Parathyroid adenoma (tissue), 2 donors: Measurements from ENCODE around the gene DNM3.

Experiments
- H2AFZ ChIP-seq: fragments of 300-600 bp; sonication (generic); one replicate; pipeline ENCODE4 v1.7.0; 2017; ENCODE audit warnings: antibody characterized with exemption, mild to moderate bottlenecking
- H3K27ac ChIP-seq: fragments of 300-600 bp; sonication (generic); one replicate; pipeline ENCODE4 v1.7.0; 2017
- H3K27me3 ChIP-seq: fragments of 300-600 bp; sonication (generic); one replicate; pipeline ENCODE4 v1.7.0; 2017; ENCODE audit warnings: low read length; ENCODE audit not compliant: control insufficient read depth, insufficient read depth
- H3K36me3 ChIP-seq: fragments of 300-600 bp; sonication (generic); one replicate; pipeline ENCODE4 v1.7.0; 2017; ENCODE audit warnings: low read length; ENCODE audit not compliant: control insufficient read depth, insufficient read depth
- H3K4me1 ChIP-seq: fragments of 300-600 bp; sonication (generic); one replicate; pipeline ENCODE4 v1.7.0; 2017; ENCODE audit warnings: control low read depth
- H3K4me2 ChIP-seq: fragments of 300-600 bp; sonication (generic); one replicate; pipeline ENCODE4 v1.7.0; 2017; ENCODE audit warnings: low read length
- H3K4me3 ChIP-seq: fragments of 300-600 bp; sonication (generic); one replicate; pipeline ENCODE4 v1.7.0; 2017; ENCODE audit warnings: low read depth, low read length
- H3K79me2 ChIP-seq: fragments of 300-600 bp; sonication (generic); one replicate; pipeline ENCODE4 v1.7.0; 2017; ENCODE audit warnings: control low read depth
- H3K9ac ChIP-seq: fragments of 300-600 bp; sonication (generic); one replicate; pipeline ENCODE4 v1.7.0; 2017; ENCODE audit warnings: mild to moderate bottlenecking
- H3K9me3 ChIP-seq: fragments of 300-600 bp; sonication (generic); one replicate; pipeline ENCODE4 v1.7.0; 2017; ENCODE audit warnings: low read length; ENCODE audit not compliant: control insufficient read depth
- CTCF ChIP-seq: fragments of 300-600 bp; sonication (generic); IDR thresholded peaks from one replicate; pipeline ENCODE4 v1.7.0; 2017; ENCODE audit warnings: antibody characterized with exemption, mild to moderate bottlenecking
- donor health status: primary hyperparathyroidism.

The DNM3 gene

GRCh38 chr1:171969226-171969625, 127.9 kb downstream of the DNM3 start:
- Histone ChIP-seq H3K9me3 (no peaks in the 10 kb centered on the region), H3K79me2 (no peaks in the 10 kb centered on the region), H3K27ac (no peak overlapping the region), H3K9ac (no peak overlapping the region), H3K4me1 (no peaks in the 10 kb centered on the region), H3K36me3 (no peaks in the 10 kb centered on the region), H3K27me3 (no peaks in the 10 kb centered on the region), H2AFZ (no peak overlapping the region), H3K4me2 (no peak overlapping the region), H3K4me3 (no peak overlapping the region)
- no peak for TF ChIP-seq CTCF

- H2AFZ ChIP-seq, result no peak overlapping the region
- no peak overlapping the region for H3K27ac ChIP-seq
- no peak overlapping the region for H3K9ac ChIP-seq
- H3K4me2 ChIP-seq, result no peak overlapping the region
- H3K79me2 ChIP-seq, result no peaks in the 10 kb centered on the region
- no peaks in the 10 kb centered on the region for H3K9me3 ChIP-seq
- no peak for TF ChIP-seq CTCF
- H3K4me3 ChIP-seq, result no peak overlapping the region
- no peaks in the 10 kb centered on the region for H3K36me3 ChIP-seq
- no peaks in the 10 kb centered on the region for H3K4me1 ChIP-seq
- H3K27me3 ChIP-seq, result no peaks in the 10 kb centered on the region
Observed at GRCh38 chr1:171969813-171970212, 128.5 kb downstream of the DNM3 start.

GRCh38 chr1:171972846-171973245, 131.5 kb downstream of the DNM3 start:
- Histone ChIP-seq H2AFZ (no peak overlapping the region), H3K27me3 (no peaks in the 10 kb centered on the region), H3K4me2 (no peak overlapping the region), H3K79me2 (no peaks in the 10 kb centered on the region), H3K4me3 (no peak overlapping the region), H3K4me1 (no peaks in the 10 kb centered on the region), H3K9me3 (no peaks in the 10 kb centered on the region), H3K36me3 (no peaks in the 10 kb centered on the region), H3K27ac (no peak overlapping the region), H3K9ac (no peak overlapping the region)
- TF ChIP-seq CTCF, result no peak

GRCh38 chr1:171973421-171973820, 132.1 kb downstream of the DNM3 start:
- TF ChIP-seq CTCF, result no peak
- Histone ChIP-seq H3K4me2 (no peak overlapping the region), H3K4me3 (no peak overlapping the region), H3K9ac (no peak overlapping the region), H3K27me3 (no peaks in the 10 kb centered on the region), H3K79me2 (no peaks in the 10 kb centered on the region), H3K4me1 (no peaks in the 10 kb centered on the region), H3K9me3 (no peaks in the 10 kb centered on the region), H3K27ac (no peak overlapping the region), H2AFZ (no peak overlapping the region), H3K36me3 (no peaks in the 10 kb centered on the region)

- Histone ChIP-seq H3K27ac (no peak overlapping the region), H3K9ac (no peak overlapping the region), H3K4me2 (no peak overlapping the region), H3K4me3 (no peak overlapping the region), H2AFZ (no peak overlapping the region), H3K27me3 (no peaks in the 10 kb centered on the region), H3K4me1 (no peaks in the 10 kb centered on the region), H3K79me2 (no peaks in the 10 kb centered on the region), H3K9me3 (no peaks in the 10 kb centered on the region), H3K36me3 (no peaks in the 10 kb centered on the region)
- no peak for TF ChIP-seq CTCF
Observed at GRCh38 chr1:171981303-171981702, 140.0 kb downstream of the DNM3 start.
